ENCODE results near the gene FILIP1.

Gene FILIP1

DNA sequence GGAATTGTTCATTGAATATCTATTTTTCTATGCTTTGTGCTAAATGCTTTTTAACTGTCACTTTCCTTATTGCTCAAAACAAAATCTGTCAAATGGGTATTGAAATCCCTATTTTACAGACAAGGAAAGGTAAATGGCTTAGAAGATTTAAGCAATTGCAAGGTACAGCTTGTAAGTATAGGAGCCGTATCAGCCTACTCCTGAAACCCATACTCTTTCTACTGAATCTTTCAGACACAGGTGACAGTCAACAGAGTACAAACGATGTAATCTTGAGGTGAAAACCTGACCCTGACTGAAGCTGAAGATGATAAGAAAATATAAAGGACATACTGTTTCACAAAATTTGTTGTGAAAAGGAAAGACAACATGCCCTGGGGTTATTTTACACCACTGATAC, 243.0 kb downstream of the FILIP1 start:
- TF ChIP-seq POLR2AphosphoS5 (IDR thresholded peaks at IDR 0.05; ENCODE audit: low read depth, low read length) (no peak), TAF1 (IDR thresholded peaks at IDR 0.05; ENCODE audit: borderline replicate concordance, insufficient read depth, low read length) (no peak), FOXP2 (optimal IDR thresholded peaks at IDR 0.05; ENCODE audit: borderline replicate concordance, extremely low read depth, extremely low read length, insufficient read depth) (no peak), SIN3A (IDR thresholded peaks at IDR 0.05; ENCODE audit: borderline replicate concordance, insufficient read depth, low read length) (no peak)
- TF ChIP-seq, protein P1, sequence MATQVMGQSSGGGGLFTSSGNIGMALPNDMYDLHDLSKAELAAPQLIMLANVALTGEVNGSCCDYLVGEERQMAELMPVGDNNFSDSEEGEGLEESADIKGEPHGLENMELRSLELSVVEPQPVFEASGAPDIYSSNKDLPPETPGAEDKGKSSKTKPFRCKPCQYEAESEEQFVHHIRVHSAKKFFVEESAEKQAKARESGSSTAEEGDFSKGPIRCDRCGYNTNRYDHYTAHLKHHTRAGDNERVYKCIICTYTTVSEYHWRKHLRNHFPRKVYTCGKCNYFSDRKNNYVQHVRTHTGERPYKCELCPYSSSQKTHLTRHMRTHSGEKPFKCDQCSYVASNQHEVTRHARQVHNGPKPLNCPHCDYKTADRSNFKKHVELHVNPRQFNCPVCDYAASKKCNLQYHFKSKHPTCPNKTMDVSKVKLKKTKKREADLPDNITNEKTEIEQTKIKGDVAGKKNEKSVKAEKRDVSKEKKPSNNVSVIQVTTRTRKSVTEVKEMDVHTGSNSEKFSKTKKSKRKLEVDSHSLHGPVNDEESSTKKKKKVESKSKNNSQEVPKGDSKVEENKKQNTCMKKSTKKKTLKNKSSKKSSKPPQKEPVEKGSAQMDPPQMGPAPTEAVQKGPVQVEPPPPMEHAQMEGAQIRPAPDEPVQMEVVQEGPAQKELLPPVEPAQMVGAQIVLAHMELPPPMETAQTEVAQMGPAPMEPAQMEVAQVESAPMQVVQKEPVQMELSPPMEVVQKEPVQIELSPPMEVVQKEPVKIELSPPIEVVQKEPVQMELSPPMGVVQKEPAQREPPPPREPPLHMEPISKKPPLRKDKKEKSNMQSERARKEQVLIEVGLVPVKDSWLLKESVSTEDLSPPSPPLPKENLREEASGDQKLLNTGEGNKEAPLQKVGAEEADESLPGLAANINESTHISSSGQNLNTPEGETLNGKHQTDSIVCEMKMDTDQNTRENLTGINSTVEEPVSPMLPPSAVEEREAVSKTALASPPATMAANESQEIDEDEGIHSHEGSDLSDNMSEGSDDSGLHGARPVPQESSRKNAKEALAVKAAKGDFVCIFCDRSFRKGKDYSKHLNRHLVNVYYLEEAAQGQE (IDR thresholded peaks at IDR 0.05; ENCODE audit: insufficient read depth in 1 of 2, low read depth in 2 of 2, low read length in 2 of 2): no peak

DNA sequence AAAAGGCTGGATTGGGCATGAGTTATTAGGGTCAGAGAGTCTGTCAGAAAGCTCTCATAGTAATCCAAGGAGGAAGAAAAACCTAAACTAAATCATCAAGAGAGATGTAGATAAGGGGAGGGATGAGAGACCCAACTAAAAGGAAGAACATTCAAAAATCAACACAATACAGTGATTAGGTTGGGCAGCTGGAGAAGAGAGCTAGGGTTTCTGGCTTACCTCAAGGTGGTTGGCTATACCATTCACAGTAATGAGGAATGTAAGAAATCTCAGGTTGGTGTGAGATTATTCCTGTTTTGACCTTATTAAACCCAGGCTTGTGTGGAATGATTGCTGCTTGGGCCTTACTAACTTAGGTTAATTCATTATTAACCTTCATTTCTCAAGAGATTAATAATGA, 243.8 kb downstream of the FILIP1 start:
- TF ChIP-seq, protein P1 (IDR thresholded peaks at IDR 0.05; ENCODE audit: insufficient read depth in 1 of 2, low read depth in 2 of 2, low read length in 2 of 2): no peak
- TF ChIP-seq TAF1 (IDR thresholded peaks at IDR 0.05; ENCODE audit: borderline replicate concordance, insufficient read depth, low read length) (no peak), POLR2AphosphoS5 (IDR thresholded peaks at IDR 0.05; ENCODE audit: low read depth, low read length) (no peak), SIN3A (IDR thresholded peaks at IDR 0.05; ENCODE audit: borderline replicate concordance, insufficient read depth, low read length) (no peak), FOXP2 (optimal IDR thresholded peaks at IDR 0.05; ENCODE audit: borderline replicate concordance, extremely low read depth, extremely low read length, insufficient read depth) (no peak)

DNA sequence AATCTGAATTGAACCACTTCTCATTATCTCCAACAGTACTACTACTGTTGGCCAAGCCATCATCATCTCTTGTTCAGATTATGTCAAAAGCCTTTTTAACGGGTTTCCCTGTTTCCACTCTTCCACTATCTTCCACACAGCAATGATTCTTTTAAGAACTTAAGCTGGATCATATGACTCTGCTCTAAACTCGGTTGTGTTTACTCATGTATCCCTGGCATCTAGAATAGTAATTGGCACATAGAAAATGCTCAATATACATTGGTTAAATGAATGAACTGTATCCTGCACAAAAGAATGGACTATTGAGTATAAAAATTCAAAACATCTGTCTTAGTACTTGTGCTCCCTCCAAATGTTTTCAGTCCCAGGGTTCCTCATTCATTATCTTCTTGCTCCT, 247.2 kb downstream of the FILIP1 start:
- TF ChIP-seq SIN3A (IDR thresholded peaks at IDR 0.05; ENCODE audit: borderline replicate concordance, insufficient read depth, low read length) (no peak), POLR2AphosphoS5 (IDR thresholded peaks at IDR 0.05; ENCODE audit: low read depth, low read length) (no peak), FOXP2 (optimal IDR thresholded peaks at IDR 0.05; ENCODE audit: borderline replicate concordance, extremely low read depth, extremely low read length, insufficient read depth) (no peak), TAF1 (IDR thresholded peaks at IDR 0.05; ENCODE audit: borderline replicate concordance, insufficient read depth, low read length) (no peak)
- TF ChIP-seq, protein P1 (IDR thresholded peaks at IDR 0.05; ENCODE audit: insufficient read depth in 1 of 2, low read depth in 2 of 2, low read length in 2 of 2): no peak

DNA sequence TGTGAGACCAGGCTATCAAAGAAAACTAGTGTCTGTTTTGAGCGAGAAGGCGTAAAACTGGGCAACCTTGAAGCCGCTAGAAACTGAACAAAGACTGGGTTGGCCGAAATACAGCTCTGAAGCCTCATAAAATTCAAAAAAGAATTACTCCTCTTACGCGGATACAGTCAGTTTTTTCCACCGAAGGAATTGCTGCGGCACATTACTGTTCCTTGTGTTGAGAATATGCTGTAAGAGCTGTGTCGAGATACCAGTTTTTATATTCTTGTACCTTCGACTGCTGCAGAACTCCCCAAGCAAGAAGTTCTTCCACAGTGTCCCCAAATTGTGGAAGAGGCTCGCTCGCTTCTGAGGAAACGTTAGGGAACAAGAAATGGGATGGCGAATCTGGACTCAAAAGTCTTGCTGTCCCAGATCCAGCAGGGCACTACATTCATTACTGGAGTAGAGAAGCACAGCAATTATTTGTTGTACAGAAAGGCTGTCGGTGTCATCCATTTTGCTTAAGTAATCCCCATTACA, 249.5 kb downstream of the FILIP1 start:
- no peak for TF ChIP-seq SIN3A (IDR thresholded peaks at IDR 0.05; ENCODE audit: borderline replicate concordance, insufficient read depth, low read length)
- TF ChIP-seq TAF1 (IDR thresholded peaks at IDR 0.05; ENCODE audit: borderline replicate concordance, insufficient read depth, low read length): no peak
- TF ChIP-seq, protein P1 (IDR thresholded peaks at IDR 0.05; ENCODE audit: insufficient read depth in 1 of 2, low read depth in 2 of 2, low read length in 2 of 2): no peak
- no peak for TF ChIP-seq FOXP2 (optimal IDR thresholded peaks at IDR 0.05; ENCODE audit: borderline replicate concordance, extremely low read depth, extremely low read length, insufficient read depth)

Data from PFSK-1 (cell line).